ENCODE results near the gene SAMD11. TPM values are rescaled to one million over a fixed set of nuclear protein-coding genes. Genes with fewer than 3 reads are reported as not detected.
"Not testable (repeated sequence)": the region's sequence is repeated elsewhere in the genome, so short reads cannot be mapped to it uniquely, and the experiment has no call there.

The SAMD11 gene
- total and polyA plus RNA-seq, 2 donors (not counting 1 experiment from before 2014, with no cell fraction given) = not detected

DNA sequence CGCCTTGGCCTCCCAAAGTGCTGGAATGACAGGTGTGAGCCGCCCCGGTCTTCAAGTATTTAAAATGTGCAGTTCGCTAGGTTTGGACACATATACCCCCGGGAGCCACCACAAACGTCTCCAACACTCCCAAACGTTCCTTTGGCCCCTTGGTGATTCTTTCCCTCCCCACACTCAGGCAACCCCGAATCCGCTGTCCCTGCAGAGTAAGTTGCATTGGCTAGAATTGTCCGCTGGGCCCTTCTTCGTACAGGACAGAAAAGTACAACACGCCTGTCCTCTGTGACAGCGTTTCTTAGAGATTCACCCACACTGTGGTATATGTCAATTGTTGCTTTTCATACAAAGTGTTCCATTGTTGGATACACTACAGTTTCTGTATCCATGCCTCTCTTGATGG lies 61.4 kb downstream of the SAMD11 start:
- Histone ChIP-seq H3K27ac (ENCODE audit: low read length in 2 of 2) (no peak overlapping the region), H3K4me3 (ENCODE audit: control extremely low read depth in 1 of 5, extremely low read depth in 1 of 5, insufficient read depth in 1 of 5, low read depth in 2 of 5, low read length in 4 of 5) (no peak overlapping the region), H3K9ac (ENCODE audit: low read length) (no peak overlapping the region), H3K9me3 (ENCODE audit: control extremely low read depth in 1 of 3, control insufficient read depth in 2 of 3, insufficient read depth in 1 of 3, low read length in 2 of 3) (no peaks in the 10 kb centered on the region), H2AFZ (ENCODE audit: insufficient read depth, low read depth, low read length, poor library complexity, severe bottlenecking) (no peak overlapping the region), H3K4me1 (ENCODE audit: control insufficient read depth in 2 of 2, insufficient read depth in 2 of 2, low read length in 2 of 2) (peaks cover 0 to 3% of the 10 kb centered on the region in 2 donors), H3K36me3 (replicated peaks in 1 of 2; ENCODE audit: control extremely low read depth in 1 of 2, control insufficient read depth in 1 of 2, extremely low read depth in 1 of 2, insufficient read depth in 2 of 2, low read length in 1 of 2) (no peaks in the 10 kb centered on the region), H3K27me3 (replicated peaks in 1 of 4; ENCODE audit: control extremely low read depth in 1 of 4, control insufficient read depth in 3 of 4, insufficient read depth in 4 of 4, low read length in 3 of 4) (peaks cover 0 to 22% (median 0%) of the 10 kb centered on the region in 4 experiments), H3K4me2 (replicated peaks; ENCODE audit: low read depth, low read length, poor library complexity, severe bottlenecking) (no peak overlapping the region), H3K79me2 (ENCODE audit: control insufficient read depth, insufficient read depth, low read length) (no peaks in the 10 kb centered on the region), H4K20me1 (ENCODE audit: control insufficient read depth, insufficient read depth, low read length, poor library complexity, severe bottlenecking) (no peaks in the 10 kb centered on the region)
- Mint-ChIP-seq H3K27me3 (peaks cover 43% of the 10 kb centered on the region), H3K4me3 (no peak overlapping the region), H3K27ac (no peak overlapping the region), H3K4me1 (no peaks in the 10 kb centered on the region), H3K9me3 (ENCODE audit: insufficient read depth) (no peaks in the 10 kb centered on the region)
- DNase-seq (no peak), ATAC-seq (ENCODE audit: low read depth) (no peak)
- ChIA-PET CTCF (interaction anchor here (0.7 to 3.8 kb wide), 21 partner anchors 9 to 456 kb away, joined by 3 to 32 read pairs (median 6); partner anchors contain the start of genes HES4, ISG15 and PLEKHN1), POLR2A (no interaction called here)
- TF ChIP-seq, protein P1, sequence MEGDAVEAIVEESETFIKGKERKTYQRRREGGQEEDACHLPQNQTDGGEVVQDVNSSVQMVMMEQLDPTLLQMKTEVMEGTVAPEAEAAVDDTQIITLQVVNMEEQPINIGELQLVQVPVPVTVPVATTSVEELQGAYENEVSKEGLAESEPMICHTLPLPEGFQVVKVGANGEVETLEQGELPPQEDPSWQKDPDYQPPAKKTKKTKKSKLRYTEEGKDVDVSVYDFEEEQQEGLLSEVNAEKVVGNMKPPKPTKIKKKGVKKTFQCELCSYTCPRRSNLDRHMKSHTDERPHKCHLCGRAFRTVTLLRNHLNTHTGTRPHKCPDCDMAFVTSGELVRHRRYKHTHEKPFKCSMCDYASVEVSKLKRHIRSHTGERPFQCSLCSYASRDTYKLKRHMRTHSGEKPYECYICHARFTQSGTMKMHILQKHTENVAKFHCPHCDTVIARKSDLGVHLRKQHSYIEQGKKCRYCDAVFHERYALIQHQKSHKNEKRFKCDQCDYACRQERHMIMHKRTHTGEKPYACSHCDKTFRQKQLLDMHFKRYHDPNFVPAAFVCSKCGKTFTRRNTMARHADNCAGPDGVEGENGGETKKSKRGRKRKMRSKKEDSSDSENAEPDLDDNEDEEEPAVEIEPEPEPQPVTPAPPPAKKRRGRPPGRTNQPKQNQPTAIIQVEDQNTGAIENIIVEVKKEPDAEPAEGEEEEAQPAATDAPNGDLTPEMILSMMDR (IDR thresholded peaks at IDR 0.05) = no peak
- TF ChIP-seq EZH2 (IDR thresholded peaks at IDR 0.05; ENCODE audit: borderline replicate concordance, insufficient read depth, low read depth, low read length, poor library complexity, severe bottlenecking) = no peak
- intact Hi-C loops (cut with micrococcal nuclease) = loop anchor here (2.0 kb wide), 1 partner anchor 306 kb away; no protein-coding TSS in a partner anchor
- WGBS (ENCODE audit: insufficient coverage) = 75% methylated on average over 13 of the region's 13 CpGs

DNA sequence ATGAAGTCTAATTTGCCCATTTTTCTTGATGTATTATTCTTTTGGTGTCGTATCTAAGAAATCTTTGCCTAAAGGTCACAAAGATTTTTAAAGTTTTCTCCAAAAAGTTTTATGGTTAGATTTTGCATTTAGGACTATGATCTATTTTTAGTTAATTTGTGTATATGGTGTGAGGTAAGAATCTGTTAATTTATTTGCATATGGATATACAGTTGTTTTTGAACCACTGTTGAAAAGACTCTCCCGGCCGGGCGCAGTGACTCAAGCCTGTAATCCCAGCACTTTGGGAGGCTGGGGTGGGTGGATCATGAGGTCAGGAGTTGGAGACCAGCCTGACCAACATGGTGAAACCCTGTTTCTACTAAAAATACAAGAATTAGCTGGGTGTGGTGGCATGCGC lies 64.3 kb downstream of the SAMD11 start:
- H3K79me2 ChIP-seq (ENCODE audit: control insufficient read depth, insufficient read depth, low read length); intact Hi-C loops (cut with micrococcal nuclease); H3K4me2 ChIP-seq (replicated peaks; ENCODE audit: low read depth, low read length, poor library complexity, severe bottlenecking); H3K4me3 ChIP-seq (ENCODE audit: control extremely low read depth in 1 of 5, extremely low read depth in 1 of 5, insufficient read depth in 1 of 5, low read depth in 2 of 5, low read length in 4 of 5); H3K4me3 Mint-ChIP-seq; H4K20me1 ChIP-seq (ENCODE audit: control insufficient read depth, insufficient read depth, low read length, poor library complexity, severe bottlenecking); H3K4me1 ChIP-seq (ENCODE audit: control insufficient read depth in 2 of 2, insufficient read depth in 2 of 2, low read length in 2 of 2); H3K27ac Mint-ChIP-seq; H3K27ac ChIP-seq (ENCODE audit: low read length in 2 of 2); H3K36me3 ChIP-seq (replicated peaks in 1 of 2; ENCODE audit: control extremely low read depth in 1 of 2, control insufficient read depth in 1 of 2, extremely low read depth in 1 of 2, insufficient read depth in 2 of 2, low read length in 1 of 2); H3K9ac ChIP-seq (ENCODE audit: low read length); DNase-seq; POLR2A ChIA-PET; H2AFZ ChIP-seq (ENCODE audit: insufficient read depth, low read depth, low read length, poor library complexity, severe bottlenecking); H3K9me3 Mint-ChIP-seq (ENCODE audit: insufficient read depth); H3K4me1 Mint-ChIP-seq; ATAC-seq (ENCODE audit: low read depth): not testable (repeated sequence)
- WGBS (ENCODE audit: insufficient coverage) = 87% methylated on average over 3 of the region's 5 CpGs
- CTCF ChIA-PET = interaction anchor here (0.9 kb wide), 1 partner anchor 14 kb away, joined by 3 read pairs; no protein-coding TSS in a partner anchor
- Histone ChIP-seq H3K27me3 (replicated peaks in 1 of 4; ENCODE audit: control extremely low read depth in 1 of 4, control insufficient read depth in 3 of 4, insufficient read depth in 4 of 4, low read length in 3 of 4) (peaks cover 0 to 18% (median 0%) of the 10 kb centered on the region in 4 experiments), H3K9me3 (ENCODE audit: control extremely low read depth in 1 of 3, control insufficient read depth in 2 of 3, insufficient read depth in 1 of 3, low read length in 2 of 3) (peaks cover 0 to 14% (median 3%) of the 10 kb centered on the region in 3 donors)
- peaks cover 55% of the 10 kb centered on the region for H3K27me3 Mint-ChIP-seq

DNA sequence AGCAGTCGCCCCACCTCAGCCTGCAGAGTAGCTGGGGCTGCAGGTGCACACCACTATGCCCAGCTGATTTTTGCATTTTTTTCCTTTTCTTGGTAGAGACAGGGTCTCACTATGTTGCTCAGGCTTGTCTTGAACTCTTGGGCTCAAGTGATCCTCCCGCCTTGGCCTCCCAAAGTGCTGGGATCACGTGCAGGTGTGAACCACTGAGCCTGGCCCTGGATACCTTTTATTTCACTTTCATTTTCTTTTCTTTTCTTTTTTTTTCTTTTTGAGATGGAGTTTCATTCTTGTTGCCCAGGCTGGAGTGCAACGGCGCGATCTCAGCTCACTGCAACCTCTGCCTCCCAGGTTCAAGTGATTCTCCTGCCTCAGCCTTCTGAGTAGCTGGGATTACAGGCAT lies 67.6 kb downstream of the SAMD11 start:
- CTCF ChIA-PET; H3K4me2 ChIP-seq (replicated peaks; ENCODE audit: low read depth, low read length, poor library complexity, severe bottlenecking); H3K9ac ChIP-seq (ENCODE audit: low read length); H3K36me3 ChIP-seq (replicated peaks in 1 of 2; ENCODE audit: control extremely low read depth in 1 of 2, control insufficient read depth in 1 of 2, extremely low read depth in 1 of 2, insufficient read depth in 2 of 2, low read length in 1 of 2); H3K4me1 ChIP-seq (ENCODE audit: control insufficient read depth in 2 of 2, insufficient read depth in 2 of 2, low read length in 2 of 2); DNase-seq; H3K27ac ChIP-seq (ENCODE audit: low read length in 2 of 2); H3K79me2 ChIP-seq (ENCODE audit: control insufficient read depth, insufficient read depth, low read length); H2AFZ ChIP-seq (ENCODE audit: insufficient read depth, low read depth, low read length, poor library complexity, severe bottlenecking); H3K4me3 Mint-ChIP-seq; intact Hi-C loops (cut with micrococcal nuclease); H4K20me1 ChIP-seq (ENCODE audit: control insufficient read depth, insufficient read depth, low read length, poor library complexity, severe bottlenecking); H3K4me3 ChIP-seq (ENCODE audit: control extremely low read depth in 1 of 5, extremely low read depth in 1 of 5, insufficient read depth in 1 of 5, low read depth in 2 of 5, low read length in 4 of 5); ATAC-seq (ENCODE audit: low read depth); H3K4me1 Mint-ChIP-seq; H3K9me3 Mint-ChIP-seq (ENCODE audit: insufficient read depth); POLR2A ChIA-PET; H3K27ac Mint-ChIP-seq: not testable (repeated sequence)
- Histone ChIP-seq H3K9me3 (ENCODE audit: control extremely low read depth in 1 of 3, control insufficient read depth in 2 of 3, insufficient read depth in 1 of 3, low read length in 2 of 3) (peaks cover 0 to 22% (median 3%) of the 10 kb centered on the region in 3 donors), H3K27me3 (replicated peaks in 1 of 4; ENCODE audit: control extremely low read depth in 1 of 4, control insufficient read depth in 3 of 4, insufficient read depth in 4 of 4, low read length in 3 of 4) (peaks cover 0 to 29% (median 0%) of the 10 kb centered on the region in 4 experiments)
- WGBS (ENCODE audit: insufficient coverage) = 86% methylated on average over 2 of the region's 6 CpGs
- H3K27me3 Mint-ChIP-seq = peaks cover 48% of the 10 kb centered on the region
